Activated CD8-positive, alpha-beta T cell treated with anti-CD3 and anti-CD28 coated beads, Interleukin-2, amount 10 ng/mL, durations not matched to agents 7 days and 5 days (primary cell): ENCODE measurements around the gene APOL1. TPM values are rescaled to one million over a fixed set of nuclear protein-coding genes. Genes with fewer than 3 reads are reported as not detected.
"Not testable (repeated sequence)": the region's sequence is repeated elsewhere in the genome, so short reads cannot be mapped to it uniquely, and the experiment has no call there.

Source experiments
- ATAC-seq: fragments of 150-1000 bp; cut with Tn5 transposase; one replicate; pipeline ENCODE4 v1.10.0; 2021; ENCODE audit warnings: moderate library complexity
- CTCF ChIA-PET: fragments of 350-600 bp; sonication (Branson Sonifier 250); formaldehyde crosslinking; loops from one replicate; lab custom pipeline; 2021; ENCODE audit warnings: antibody characterized with exemption; lab: Charles Lee
- POLR2A ChIA-PET: fragments of 350-600 bp; sonication (Branson Sonifier 250); formaldehyde crosslinking; loops from one replicate; lab custom pipeline; 2021; ENCODE audit warnings: antibody characterized with exemption; lab: Charles Lee
- DNase-seq: peaks from one replicate; pipeline ENCODE4 v3.0.0-alpha.2; 2020
- H3K27ac Mint-ChIP-seq: one replicate; pipeline ENCODE4 v1.8.0; 2021; ENCODE audit warnings: mild to moderate bottlenecking, mixed read lengths
- H3K27me3 Mint-ChIP-seq: one replicate; pipeline ENCODE4 v1.8.0; 2021; ENCODE audit warnings: low read depth, mixed read lengths
- H3K36me3 Mint-ChIP-seq: one replicate; pipeline ENCODE4 v1.8.0; 2021; ENCODE audit warnings: low read depth, mixed read lengths
- H3K4me1 Mint-ChIP-seq: one replicate; pipeline ENCODE4 v1.8.0; 2021; ENCODE audit warnings: low read depth, mixed read lengths
- H3K4me3 Mint-ChIP-seq: one replicate; pipeline ENCODE4 v1.8.0; 2021; ENCODE audit warnings: mild to moderate bottlenecking, mixed read lengths
- H3K9me3 Mint-ChIP-seq: one replicate; pipeline ENCODE4 v1.8.0; 2022; ENCODE audit warnings: mixed read lengths; ENCODE audit not compliant: insufficient read depth
- total RNA-seq, 2 experiments: library from RNA; stranded (reverse); gene quantifications; one replicate each; pipeline ENCODE4 v1.2.3, GENCODE V29; 2021

The APOL1 gene, protein sequence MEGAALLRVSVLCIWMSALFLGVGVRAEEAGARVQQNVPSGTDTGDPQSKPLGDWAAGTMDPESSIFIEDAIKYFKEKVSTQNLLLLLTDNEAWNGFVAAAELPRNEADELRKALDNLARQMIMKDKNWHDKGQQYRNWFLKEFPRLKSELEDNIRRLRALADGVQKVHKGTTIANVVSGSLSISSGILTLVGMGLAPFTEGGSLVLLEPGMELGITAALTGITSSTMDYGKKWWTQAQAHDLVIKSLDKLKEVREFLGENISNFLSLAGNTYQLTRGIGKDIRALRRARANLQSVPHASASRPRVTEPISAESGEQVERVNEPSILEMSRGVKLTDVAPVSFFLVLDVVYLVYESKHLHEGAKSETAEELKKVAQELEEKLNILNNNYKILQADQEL
- 10 to 100 TPM; 37.4 to 38.2 TPM for total RNA-seq

DNA sequence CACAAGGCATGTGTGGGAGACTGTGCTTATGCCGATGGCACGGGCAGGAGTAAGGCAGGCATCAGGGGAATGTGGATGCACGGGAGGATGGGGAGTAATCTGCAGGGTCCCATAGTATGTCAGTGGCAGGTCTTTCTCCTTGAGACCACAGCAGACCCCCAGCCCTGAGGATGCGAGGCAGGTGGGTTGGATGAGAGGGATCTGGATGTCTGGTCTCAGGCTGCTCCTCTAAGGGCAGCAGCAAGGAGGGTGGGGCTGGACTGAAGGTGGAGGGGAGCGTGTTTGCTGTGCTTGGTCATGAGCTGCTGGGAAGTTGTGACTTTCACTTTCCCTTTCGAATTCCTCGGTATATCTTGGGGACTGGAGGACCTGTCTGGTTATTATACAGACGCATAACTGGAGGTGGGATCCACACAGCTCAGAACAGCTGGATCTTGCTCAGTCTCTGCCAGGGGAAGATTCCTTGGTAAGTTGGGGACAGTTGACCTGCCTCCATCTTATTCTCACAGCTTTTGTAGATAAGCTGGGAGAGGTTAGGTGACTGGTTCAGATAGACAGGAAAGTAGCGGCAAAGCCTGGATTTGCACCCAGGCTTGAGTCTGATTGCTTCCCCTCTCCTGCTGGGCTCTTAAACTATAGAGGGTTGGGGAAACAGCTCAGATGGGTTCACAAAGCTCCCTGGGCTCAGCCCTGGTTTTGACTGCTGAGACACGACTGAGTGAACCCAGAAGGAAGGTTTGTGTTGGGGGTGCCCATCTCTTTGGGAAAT lies at the start of gene APOL1:
TSS of gene APOL1 (plus strand) at position 380 of the 769 bp plus-strand sequence. CDS start 1,823 bp downstream, outside the sequence.
- Mint-ChIP-seq H3K4me3 (peak within 1 kb of the TSS; percentile 95), H3K9me3 (peaks cover 17% of the 10 kb centered on the region), H3K27me3 (no peaks in the 10 kb centered on the region), H3K36me3 (peaks cover 31% of the 10 kb centered on the region), H3K27ac (peak within 1 kb of the TSS; percentile 92), H3K4me1 (peaks cover 59% of the 10 kb centered on the region)
- ATAC-seq (peak; percentile 96), DNase-seq (peak; percentile 76)
- ChIA-PET POLR2A (interaction anchor here (0.7 to 1.2 kb wide), 2 partner anchors 13 to 14 kb away, joined by 3 to 6 read pairs; partner anchors contain the start of gene APOL2), CTCF (interaction anchor here (0.9 to 8.1 kb wide), 6 partner anchors 8 to 234 kb away, joined by 3 to 90 read pairs (median 4); partner anchors contain the start of gene APOL2)

DNA sequence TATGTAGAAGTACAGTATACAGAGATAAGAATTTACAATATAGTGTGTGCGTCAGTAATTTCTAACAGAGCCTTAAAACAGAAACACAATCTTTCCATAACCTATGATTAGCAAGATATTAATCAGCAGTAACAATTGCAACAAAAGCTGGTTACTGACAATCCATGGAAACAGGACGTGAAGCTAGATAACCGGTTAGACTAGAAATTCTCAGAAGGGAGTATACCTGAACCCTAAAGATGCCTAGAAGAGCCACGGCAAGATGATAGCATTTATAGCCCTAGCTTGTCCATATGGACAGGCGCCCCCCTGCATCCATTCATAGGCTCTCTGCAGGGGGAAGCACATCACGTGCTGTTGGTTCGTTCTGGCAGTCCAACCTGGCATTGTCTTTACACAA lies 49.5 kb upstream of the APOL1 start:
- CTCF ChIA-PET: interaction anchor here (1.8 to 2.0 kb wide), 2 partner anchors 19 to 283 kb away, joined by 5 to 7 read pairs; no protein-coding TSS in a partner anchor
- POLR2A ChIA-PET, H3K27me3 Mint-ChIP-seq, H3K36me3 Mint-ChIP-seq, DNase-seq, ATAC-seq, H3K9me3 Mint-ChIP-seq, H3K27ac Mint-ChIP-seq, H3K4me3 Mint-ChIP-seq: not testable (repeated sequence)
- peaks cover 49% of the 10 kb centered on the region for H3K4me1 Mint-ChIP-seq

DNA sequence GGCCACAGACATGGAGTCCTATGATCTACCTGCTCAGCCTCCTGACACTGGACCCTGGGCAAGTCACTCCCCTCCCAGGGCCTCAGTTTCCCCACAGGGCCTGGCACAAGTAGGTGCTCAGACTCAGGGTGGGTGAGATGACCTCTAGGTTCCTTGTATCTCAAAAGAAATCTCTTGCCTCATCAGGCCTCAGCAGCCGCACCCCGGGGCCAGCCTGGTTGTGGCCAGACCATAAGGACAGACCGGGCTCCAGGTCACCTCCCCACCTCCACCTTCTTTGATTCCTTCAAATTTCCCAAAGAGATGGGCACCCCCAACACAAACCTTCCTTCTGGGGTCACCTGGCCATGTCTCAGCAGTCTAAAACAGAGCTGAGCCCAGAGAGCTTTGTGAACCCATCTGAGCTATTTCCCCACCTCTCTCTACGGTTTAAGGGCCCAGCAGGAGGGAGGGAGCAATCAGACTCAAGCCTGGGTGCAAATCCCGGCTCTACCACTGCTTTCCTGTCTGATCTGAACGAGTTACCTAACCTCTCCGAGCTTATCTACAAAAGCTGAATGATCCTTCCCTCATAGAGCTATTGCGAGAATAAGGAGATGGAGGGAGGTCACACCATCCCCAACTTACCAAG lies 48.8 kb upstream of the APOL1 start:
- POLR2A ChIA-PET: interaction anchor here (0.7 kb wide), 1 partner anchor 13 kb away, joined by 3 read pairs; no protein-coding TSS in a partner anchor
- no peak for ATAC-seq
- CTCF ChIA-PET: interaction anchor here (0.8 to 1.1 kb wide), 2 partner anchors 36 to 73 kb away, joined by 3 read pairs; no protein-coding TSS in a partner anchor

DNA sequence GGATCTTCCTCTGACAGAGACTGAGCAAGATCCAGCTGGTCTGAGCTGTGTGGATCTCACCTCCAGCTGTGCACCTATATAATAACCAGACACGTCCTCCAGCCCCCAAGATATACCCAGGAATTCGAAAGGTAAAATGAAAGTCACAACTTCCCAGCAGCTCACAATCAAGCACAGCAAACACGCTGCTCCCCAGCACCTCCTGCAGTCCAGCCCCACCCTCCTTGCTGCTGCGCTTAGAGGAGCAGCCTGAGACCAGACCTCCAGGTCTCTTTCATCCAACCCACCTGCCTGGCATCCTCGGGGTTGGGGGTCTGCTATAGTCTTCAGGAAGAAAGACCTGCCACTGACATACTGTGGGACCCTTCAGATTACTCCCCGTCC lies 48.3 kb upstream of the APOL1 start:
- peaks cover 4% of the 10 kb centered on the region for H3K36me3 Mint-ChIP-seq
- H3K4me3 Mint-ChIP-seq: no peak overlapping the region
- H3K27me3 Mint-ChIP-seq: peaks cover 5% of the 10 kb centered on the region
- ChIA-PET POLR2A (interaction anchor here (0.7 kb wide), 1 partner anchor 12 kb away, joined by 3 read pairs; no protein-coding TSS in a partner anchor), CTCF (interaction anchor here (0.8 to 1.1 kb wide), 2 partner anchors 36 to 72 kb away, joined by 3 read pairs; no protein-coding TSS in a partner anchor)
- peaks cover 8% of the 10 kb centered on the region for H3K9me3 Mint-ChIP-seq
- no peak for ATAC-seq
- no peak overlapping the region for H3K27ac Mint-ChIP-seq
- peaks cover 44% of the 10 kb centered on the region for H3K4me1 Mint-ChIP-seq
- no peak for DNase-seq

More for the DNA sequence above, 48.8 kb upstream of the APOL1 start:
- Mint-ChIP-seq H3K9me3 (peaks cover 4% of the 10 kb centered on the region), H3K4me1 (peaks cover 48% of the 10 kb centered on the region), H3K27ac (no peak overlapping the region), H3K4me3 (no peak overlapping the region), H3K27me3 (peaks cover under 1% of the 10 kb centered on the region), H3K36me3 (peaks cover under 1% of the 10 kb centered on the region)
- no peak for DNase-seq

DNA sequence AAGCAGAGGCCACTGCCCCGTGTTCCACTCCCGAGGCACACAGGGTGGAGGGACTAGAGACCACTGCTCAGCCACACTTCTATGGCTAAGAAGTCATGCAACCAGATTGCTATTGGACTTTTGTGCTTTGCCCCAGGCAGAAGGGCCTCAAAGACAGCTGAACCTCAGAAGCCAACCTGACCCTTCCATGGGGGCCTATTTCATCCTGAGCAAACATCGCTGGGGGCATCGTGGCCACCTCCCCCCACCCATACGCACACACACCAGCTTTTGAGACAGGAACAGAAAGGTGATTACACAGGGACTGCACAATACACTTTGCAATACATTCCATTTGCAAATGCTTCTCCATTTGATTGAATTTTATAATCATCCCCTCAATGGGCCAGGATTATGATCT lies 47.4 kb upstream of the APOL1 start:
- H3K4me3 Mint-ChIP-seq, H3K27me3 Mint-ChIP-seq, H3K27ac Mint-ChIP-seq, ATAC-seq, H3K36me3 Mint-ChIP-seq, DNase-seq, POLR2A ChIA-PET: not testable (repeated sequence)
- Mint-ChIP-seq H3K4me1 (peaks cover 41% of the 10 kb centered on the region), H3K9me3 (peaks cover 13% of the 10 kb centered on the region)
- CTCF ChIA-PET: interaction anchor here (0.7 to 1.8 kb wide), 2 partner anchors 11 to 281 kb away, joined by 3 to 4 read pairs; no protein-coding TSS in a partner anchor

DNA sequence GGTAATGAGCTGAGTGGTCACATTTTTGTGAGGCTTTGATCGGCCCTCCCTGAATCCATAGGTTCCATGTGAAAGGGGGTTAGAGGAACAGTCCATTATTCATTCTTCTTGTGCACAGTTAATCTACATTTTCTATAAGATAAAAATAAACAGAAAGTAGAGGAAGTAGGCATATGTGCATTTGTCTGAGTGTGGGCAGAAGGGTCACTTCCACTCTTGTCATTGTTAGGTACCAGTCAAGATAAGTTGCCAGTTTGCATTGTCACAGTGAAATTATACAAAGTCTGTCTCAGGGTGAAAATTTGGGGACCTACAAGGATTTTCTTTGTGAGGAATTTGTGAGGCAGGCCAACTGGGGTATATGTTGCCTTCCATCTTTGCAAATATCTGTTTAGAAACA lies 46.7 kb upstream of the APOL1 start:
- Mint-ChIP-seq H3K36me3 (peaks cover 6% of the 10 kb centered on the region), H3K27me3 (peaks cover 12% of the 10 kb centered on the region), H3K4me1 (peaks cover 44% of the 10 kb centered on the region), H3K4me3 (no peak overlapping the region), H3K27ac (no peak overlapping the region), H3K9me3 (peaks cover 14% of the 10 kb centered on the region)
- ATAC-seq (no peak), DNase-seq (no peak)
- POLR2A ChIA-PET: no interaction called here
- CTCF ChIA-PET: interaction anchor here (1.8 kb wide), 1 partner anchor 280 kb away, joined by 4 read pairs; no protein-coding TSS in a partner anchor

DNA sequence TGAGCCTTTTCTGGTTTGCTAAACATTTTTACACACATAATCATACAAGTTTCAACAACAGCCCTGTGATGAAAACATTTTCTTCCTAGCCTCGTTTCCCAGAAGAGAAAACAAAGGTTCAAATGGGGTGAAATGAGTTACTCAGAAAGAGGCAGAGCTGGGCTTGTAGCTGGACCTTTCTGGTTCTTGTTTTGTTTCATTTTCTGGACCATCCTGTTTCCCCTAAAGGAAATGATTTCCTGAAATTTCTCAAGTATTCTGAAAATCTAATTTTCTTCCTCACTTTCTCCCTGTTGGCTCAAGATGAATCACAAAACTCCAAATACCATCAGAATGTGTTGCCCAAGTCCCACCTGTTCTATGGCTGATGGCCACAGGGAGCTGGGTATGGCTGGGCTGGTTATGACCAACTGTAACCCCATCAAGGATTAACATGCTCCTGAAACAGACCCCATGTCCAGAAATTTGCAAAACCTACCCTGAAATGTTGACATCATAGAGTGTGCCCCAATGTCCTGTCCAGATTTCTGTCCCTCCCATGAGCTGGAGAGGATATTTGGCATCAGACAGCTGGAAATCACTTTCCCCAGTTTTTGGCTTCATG lies 44.7 kb upstream of the APOL1 start:
- no peak for ATAC-seq
- POLR2A ChIA-PET: no interaction called here
- DNase-seq: no peak
- CTCF ChIA-PET: interaction anchor here (0.8 to 2.8 kb wide), 5 partner anchors 9 to 278 kb away, joined by 3 to 9 read pairs (median 4); partner anchors contain the start of gene APOL2
- H3K4me3 Mint-ChIP-seq: no peak overlapping the region
- H3K27me3 Mint-ChIP-seq: peaks cover 19% of the 10 kb centered on the region
- H3K4me1 Mint-ChIP-seq: peaks cover 30% of the 10 kb centered on the region
- peaks cover 14% of the 10 kb centered on the region for H3K9me3 Mint-ChIP-seq
- H3K27ac Mint-ChIP-seq: no peak overlapping the region
- H3K36me3 Mint-ChIP-seq: peaks cover 6% of the 10 kb centered on the region

DNA sequence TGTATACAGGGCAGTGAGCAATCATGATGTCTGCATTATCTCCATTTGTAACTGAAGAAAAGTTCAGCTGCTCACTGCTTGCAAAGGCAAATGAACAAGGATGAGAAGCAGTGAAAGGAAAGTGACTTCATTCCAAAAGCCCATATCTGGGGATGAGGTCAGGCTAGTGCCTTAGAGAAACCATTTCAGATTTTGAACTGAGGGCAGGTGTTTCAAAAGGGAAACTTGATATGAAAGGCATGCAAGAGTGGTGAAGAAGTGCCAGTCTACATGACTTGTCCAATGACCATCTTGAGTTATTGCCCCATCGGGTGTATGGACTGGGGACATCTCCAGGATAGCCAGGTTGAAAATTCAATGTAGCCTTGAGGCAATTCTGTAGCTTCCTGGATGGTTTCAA lies 44.0 kb upstream of the APOL1 start:
- H3K27ac Mint-ChIP-seq: no peak overlapping the region
- no peak for ATAC-seq
- no peak overlapping the region for H3K4me3 Mint-ChIP-seq
- H3K4me1 Mint-ChIP-seq: peaks cover 29% of the 10 kb centered on the region
- CTCF ChIA-PET: interaction anchor here (0.8 to 2.8 kb wide), 4 partner anchors 30 to 277 kb away, joined by 4 to 9 read pairs (median 4); partner anchors contain the start of gene APOL2
- H3K27me3 Mint-ChIP-seq: peaks cover 24% of the 10 kb centered on the region
- H3K9me3 Mint-ChIP-seq: peaks cover 14% of the 10 kb centered on the region
- peaks cover 6% of the 10 kb centered on the region for H3K36me3 Mint-ChIP-seq
- no peak for DNase-seq
- POLR2A ChIA-PET: no interaction called here

DNA sequence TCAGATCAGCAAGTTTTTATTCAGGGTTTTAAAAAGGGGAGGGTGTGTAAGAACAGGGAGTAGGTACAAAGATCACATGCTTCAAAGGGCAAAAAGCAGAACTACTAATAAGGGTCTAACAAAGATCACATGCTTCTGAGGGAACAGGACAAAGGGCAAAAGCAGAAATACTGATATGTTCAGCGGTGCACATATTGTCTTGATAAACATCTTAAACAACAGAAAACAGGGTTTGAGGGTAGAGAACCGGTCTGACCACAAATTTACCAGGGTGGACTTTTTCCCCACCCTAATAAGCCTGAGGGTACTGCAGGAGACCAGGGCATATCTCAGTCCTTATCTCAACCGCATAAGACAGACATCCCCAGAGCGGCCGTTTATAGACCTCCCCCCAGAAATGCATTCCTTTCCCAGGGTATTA lies 43.4 kb upstream of the APOL1 start:
- H3K4me3 Mint-ChIP-seq, POLR2A ChIA-PET: not testable (repeated sequence)

DNA sequence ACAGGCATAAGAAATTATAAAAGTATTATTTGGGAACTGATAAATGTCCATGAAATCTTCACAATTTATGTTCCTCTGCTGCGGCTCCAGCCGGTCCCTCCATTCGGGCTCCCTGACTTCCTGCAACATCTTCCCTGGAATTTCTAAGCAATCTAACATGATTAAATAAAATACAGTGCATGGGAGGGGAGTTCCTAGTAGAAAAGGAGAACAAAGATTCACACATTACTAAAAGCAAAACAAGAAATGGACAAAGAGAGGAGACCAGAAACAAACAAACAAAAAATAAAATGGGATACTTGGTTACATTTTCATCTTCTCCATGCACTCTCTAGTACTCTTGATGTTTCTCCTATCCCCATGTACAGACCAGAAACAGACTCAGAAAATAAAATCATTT lies 42.7 kb upstream of the APOL1 start:
- H3K4me3 Mint-ChIP-seq: no peak overlapping the region
- DNase-seq (no peak), ATAC-seq (no peak)
- no peak overlapping the region for H3K27ac Mint-ChIP-seq
- ChIA-PET CTCF (interaction anchor here (1.4 to 2.8 kb wide), 3 partner anchors 10 to 145 kb away, joined by 3 to 12 read pairs (median 9); partner anchors contain the start of gene APOL2), POLR2A (interaction anchor here (1.2 kb wide), 1 partner anchor 12 kb away, joined by 3 read pairs; no protein-coding TSS in a partner anchor)
- H3K9me3 Mint-ChIP-seq: peaks cover 14% of the 10 kb centered on the region
- H3K27me3 Mint-ChIP-seq: peaks cover 36% of the 10 kb centered on the region
- H3K36me3 Mint-ChIP-seq: peaks cover 6% of the 10 kb centered on the region
- peaks cover 26% of the 10 kb centered on the region for H3K4me1 Mint-ChIP-seq

More for the DNA sequence above, 43.4 kb upstream of the APOL1 start:
- Mint-ChIP-seq H3K9me3 (peaks cover 14% of the 10 kb centered on the region), H3K4me1 (peaks cover 27% of the 10 kb centered on the region), H3K27me3 (peaks cover 29% of the 10 kb centered on the region)
- not testable (repeated sequence) for H3K36me3 Mint-ChIP-seq, ATAC-seq, H3K27ac Mint-ChIP-seq, DNase-seq
- CTCF ChIA-PET: interaction anchor here (2.8 kb wide), 1 partner anchor 29 kb away, joined by 9 read pairs; the partner anchor contains the start of gene APOL2
